ENCODE measurements around the gene C1QTNF7. TPM values are rescaled to one million over a fixed set of nuclear protein-coding genes. Genes with fewer than 3 reads are reported as not detected.

The C1QTNF7 gene
- total RNA-seq, 6 donors from 2014 or later = 2.3 to 13.3 (median 7.9) TPM

DNA sequence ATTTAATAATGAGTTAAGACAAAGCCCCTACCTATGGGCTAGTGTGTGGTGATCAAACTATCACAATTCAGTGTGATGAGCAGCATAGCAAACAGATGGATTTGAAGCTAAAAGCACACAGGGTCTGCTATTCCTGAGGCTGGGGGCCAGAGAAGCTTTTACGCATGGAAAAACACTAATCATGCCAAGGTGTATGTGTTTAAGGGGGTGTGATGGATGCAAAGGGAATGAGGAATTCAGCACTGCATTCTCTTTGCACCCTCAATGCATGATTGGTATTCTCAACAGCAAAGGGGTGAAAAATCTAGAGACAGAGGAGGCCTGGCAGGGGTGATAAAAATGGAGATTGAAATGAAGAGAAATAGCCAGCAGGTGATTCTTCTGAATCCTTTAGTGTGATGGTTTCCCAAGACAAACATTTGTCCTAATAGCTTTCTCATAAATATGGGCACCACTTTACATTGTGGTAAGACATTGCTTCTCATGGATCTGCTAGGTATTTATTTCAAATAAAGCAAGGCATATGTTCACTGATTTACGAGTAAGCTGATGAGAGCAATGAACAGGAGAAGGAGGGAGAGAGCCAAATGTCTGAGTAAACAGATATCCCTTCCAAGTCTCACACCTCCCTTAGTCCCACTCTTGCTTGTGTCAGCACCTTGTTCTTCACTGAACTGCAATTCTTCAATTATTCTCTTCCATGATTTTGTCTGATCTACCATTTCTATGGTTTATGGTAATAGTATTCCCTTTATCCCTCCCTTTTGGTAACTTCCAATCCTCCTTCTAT, 15.7 kb downstream of the C1QTNF7 start:
- no peak overlapping the region for H3K4me3 ChIP-seq
- WGBS, 2 donors = 79 to 85% methylated on average over 2 of the region's 2 CpGs

GRCh38 chr4:15444276-15444675, 16.4 kb downstream of the C1QTNF7 start:
- Histone ChIP-seq H3K27ac (no peak overlapping the region), H3K4me1 (no peaks in the 10 kb centered on the region), H3K36me3 (no peaks in the 10 kb centered on the region), H3K9me3 (no peaks in the 10 kb centered on the region), H3K27me3 (no peaks in the 10 kb centered on the region), H3K4me3 (no peak overlapping the region)
- DNase-seq (peak in 1 of 2 donors; percentile 52), ATAC-seq (ENCODE audit: low FRiP score in 2 of 2) (no peak)
- no peak for TF ChIP-seq POLR2A (IDR thresholded peaks at IDR 0.05)
- TF ChIP-seq EP300 (IDR thresholded peaks at IDR 0.05) = no peak
- 92 to 94% methylated on average over 7 of the region's 7 CpGs for WGBS, 2 donors

More for the DNA sequence above, 15.7 kb downstream of the C1QTNF7 start:
- Histone ChIP-seq H3K27ac (no peak overlapping the region), H3K36me3 (no peaks in the 10 kb centered on the region), H3K27me3 (no peaks in the 10 kb centered on the region), H3K4me1 (no peaks in the 10 kb centered on the region), H3K9me3 (no peaks in the 10 kb centered on the region)
- TF ChIP-seq POLR2AphosphoS5 (IDR thresholded peaks at IDR 0.05) (no peak), POLR2A (IDR thresholded peaks at IDR 0.05) (no peak), EP300 (IDR thresholded peaks at IDR 0.05) (no peak)
- TF ChIP-seq, protein P1, sequence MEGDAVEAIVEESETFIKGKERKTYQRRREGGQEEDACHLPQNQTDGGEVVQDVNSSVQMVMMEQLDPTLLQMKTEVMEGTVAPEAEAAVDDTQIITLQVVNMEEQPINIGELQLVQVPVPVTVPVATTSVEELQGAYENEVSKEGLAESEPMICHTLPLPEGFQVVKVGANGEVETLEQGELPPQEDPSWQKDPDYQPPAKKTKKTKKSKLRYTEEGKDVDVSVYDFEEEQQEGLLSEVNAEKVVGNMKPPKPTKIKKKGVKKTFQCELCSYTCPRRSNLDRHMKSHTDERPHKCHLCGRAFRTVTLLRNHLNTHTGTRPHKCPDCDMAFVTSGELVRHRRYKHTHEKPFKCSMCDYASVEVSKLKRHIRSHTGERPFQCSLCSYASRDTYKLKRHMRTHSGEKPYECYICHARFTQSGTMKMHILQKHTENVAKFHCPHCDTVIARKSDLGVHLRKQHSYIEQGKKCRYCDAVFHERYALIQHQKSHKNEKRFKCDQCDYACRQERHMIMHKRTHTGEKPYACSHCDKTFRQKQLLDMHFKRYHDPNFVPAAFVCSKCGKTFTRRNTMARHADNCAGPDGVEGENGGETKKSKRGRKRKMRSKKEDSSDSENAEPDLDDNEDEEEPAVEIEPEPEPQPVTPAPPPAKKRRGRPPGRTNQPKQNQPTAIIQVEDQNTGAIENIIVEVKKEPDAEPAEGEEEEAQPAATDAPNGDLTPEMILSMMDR (IDR thresholded peaks at IDR 0.05) = no peak
- ATAC-seq (ENCODE audit: low FRiP score in 2 of 2) (no peak), DNase-seq (no peak)

DNA sequence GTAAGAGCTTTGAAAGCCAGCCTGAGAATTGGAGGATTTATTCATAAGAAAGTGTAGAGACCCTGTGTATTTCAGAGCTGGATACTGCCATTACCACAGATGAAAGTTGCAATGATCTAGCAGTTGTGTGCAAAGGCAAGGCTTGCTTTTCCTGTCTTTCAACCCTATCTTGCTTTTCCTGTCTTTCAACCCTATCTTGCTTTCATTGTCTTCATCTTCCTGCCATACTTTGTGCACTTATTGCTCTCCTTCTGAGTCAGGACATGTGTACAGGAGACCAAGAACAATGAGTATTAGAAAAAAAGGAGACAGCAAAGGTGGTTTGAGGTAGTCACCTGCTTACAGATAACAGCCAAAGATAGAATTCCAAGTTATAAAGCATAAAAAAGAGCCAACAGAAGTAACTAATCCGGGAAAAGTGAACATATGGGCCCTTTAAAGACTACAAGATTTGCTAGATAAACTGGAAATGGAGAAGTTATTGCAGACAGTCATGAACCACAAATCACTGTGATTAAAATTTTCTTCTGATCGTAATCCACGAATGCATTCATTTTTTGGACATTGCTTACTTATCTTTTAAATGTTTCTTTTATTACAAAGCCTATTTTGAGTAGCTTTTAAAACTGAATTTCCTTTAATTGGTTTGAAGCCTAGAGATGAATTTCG, 17.2 kb downstream of the C1QTNF7 start:
- H3K27me3 ChIP-seq = no peaks in the 10 kb centered on the region
- ATAC-seq (ENCODE audit: low FRiP score in 2 of 2) (no peak), DNase-seq (no peak)
- no peaks in the 10 kb centered on the region for H3K36me3 ChIP-seq
- no peaks in the 10 kb centered on the region for H3K4me1 ChIP-seq
- H3K4me3 ChIP-seq = no peak overlapping the region
- 47 to 54% methylated on average over 4 of the region's 4 CpGs for WGBS, 2 donors
- TF ChIP-seq POLR2AphosphoS5 (IDR thresholded peaks at IDR 0.05) (no peak), EP300 (IDR thresholded peaks at IDR 0.05) (no peak), POLR2A (IDR thresholded peaks at IDR 0.05) (no peak)
- TF ChIP-seq, protein P1 (IDR thresholded peaks at IDR 0.05) = no peak
- H3K9me3 ChIP-seq = no peaks in the 10 kb centered on the region
- no peak overlapping the region for H3K27ac ChIP-seq

GRCh38 chr4:15451181-15451865, 23.5 kb downstream of the C1QTNF7 start:
- DNase-seq (no peak), ATAC-seq (ENCODE audit: low FRiP score in 2 of 2) (peak in 1 of 2 donors; percentile 65)
- 13 to 19% methylated on average over 1 of the region's 1 CpG for WGBS, 2 donors
- peak overlapping the region in 2 of 4 donors; percentile 13 to 45 for H3K27ac ChIP-seq
- H3K36me3 ChIP-seq = no peaks in the 10 kb centered on the region
- no peaks in the 10 kb centered on the region for H3K27me3 ChIP-seq
- TF ChIP-seq, protein P1 (IDR thresholded peaks at IDR 0.05) = no peak
- TF ChIP-seq POLR2AphosphoS5 (IDR thresholded peaks at IDR 0.05) (no peak), EP300 (IDR thresholded peaks at IDR 0.05) (no peak), POLR2A (IDR thresholded peaks at IDR 0.05) (no peak)
- H3K4me3 ChIP-seq = no peak overlapping the region
- peaks cover 9 to 27% (median 14%) of the 10 kb centered on the region in 4 donors for H3K4me1 ChIP-seq
- H3K9me3 ChIP-seq = no peaks in the 10 kb centered on the region

All from upper lobe of left lung (tissue), 6 donors.